Tongue (tissue), 2 donors: ENCODE measurements around the gene NAPB. TPM values are rescaled to one million over a fixed set of nuclear protein-coding genes. Genes with fewer than 3 reads are reported as not detected.

Experiments
- DNase-seq: peaks from one replicate; pipeline ENCODE4 v3.0.0-alpha.2; 2015
- total RNA-seq: library from RNA; depleted of rRNA; stranded (reverse); fragments of >200 nt; gene quantifications from one replicate; pipeline ENCODE4 v1.2.3, GENCODE V29; 2014

The NAPB gene
- total RNA-seq, 1 donor from 2014 or later = 23.7 TPM

- DNase-seq = no peak
These were observed 17.1 kb downstream of the NAPB start for GRCh38 chr20:23404196-23404595.

- DNase-seq = no peak
These were observed 17.5 kb downstream of the NAPB start for GRCh38 chr20:23403751-23404150.

- no peak for DNase-seq
These were observed 20.2 kb downstream of the NAPB start for GRCh38 chr20:23401051-23401450.

- no peak for DNase-seq
These were observed 21.6 kb downstream of the NAPB start for GRCh38 chr20:23399568-23400241.

GRCh38 chr20:23397961-23398360, 23.3 kb downstream of the NAPB start:
- DNase-seq = no peak

GRCh38 chr20:23396950-23397627, 24.2 kb downstream of the NAPB start:
- no peak for DNase-seq

GRCh38 chr20:23393996-23394775, 27.1 kb downstream of the NAPB start:
- DNase-seq = no peak

- no peak for DNase-seq
These were observed 29.5 kb downstream of the NAPB start for GRCh38 chr20:23391707-23392310.

- no peak for DNase-seq
These were observed 31.1 kb downstream of the NAPB start for GRCh38 chr20:23390091-23390774.

- DNase-seq = no peak
These were observed 34.2 kb downstream of the NAPB start for GRCh38 chr20:23387118-23387443.

GRCh38 chr20:23386304-23387117, 34.8 kb downstream of the NAPB start:
- DNase-seq = no peak

GRCh38 chr20:23381876-23382275, 39.4 kb downstream of the NAPB start:
- no peak for DNase-seq

GRCh38 chr20:23379772-23380171, 41.5 kb downstream of the NAPB start:
- DNase-seq = no peak

GRCh38 chr20:23375827-23376226, 45.5 kb downstream of the NAPB start:
- no peak for DNase-seq

GRCh38 chr20:23374441-23374840, 46.8 kb downstream of the NAPB start:
- no peak for DNase-seq

GRCh38 chr20:23371496-23371895, 49.8 kb downstream of the NAPB start:
- DNase-seq = no peak

- no peak for DNase-seq
These were observed 50.4 kb downstream of the NAPB start for GRCh38 chr20:23370873-23371272.

GRCh38 chr20:23370274-23370673, 51.0 kb downstream of the NAPB start:
- no peak for DNase-seq

GRCh38 chr20:23369072-23369823, 52.0 kb downstream of the NAPB start:
- DNase-seq = no peak

GRCh38 chr20:23368316-23369071, 52.8 kb downstream of the NAPB start:
- no peak for DNase-seq
